Right lobe of liver (tissue), 4 donors: Measurements from ENCODE around the gene C3orf85.

Experiments used
- CTCF ChIP-seq, 4 donors: fragments of 200-600 bp in 3 of 4; fragments of 450-650 bp in 1 of 4; IDR thresholded peaks; one replicate each; pipeline versions ENCODE4 v1.5.1 to v1.8.0; 2016 to 2022; ENCODE audit warnings: antibody characterized with exemption in 4 of 4, mild to moderate bottlenecking in 2 of 4
- POLR2A ChIP-seq: fragments of 450-650 bp; IDR thresholded peaks from one replicate; pipeline ENCODE4 v1.6.1; 2017; ENCODE audit warnings: antibody characterized with exemption, mild to moderate bottlenecking
- donor health status: DM: no; HTN: no; CAD: no.
- donor health status: DM: no; HTN: no; CAD: no.
- donor health status: DM: no; HTN: yes; CAD: no.

GRCh38 chr3:109177908-109178307 is 41.4 kb downstream of the C3orf85 start:
- TF ChIP-seq CTCF (IDR thresholded peaks at IDR 0.05) (no peak), POLR2A (no peak)
